HG03139 (cell line): Measurements from ENCODE around the gene ITGA2B.

Source experiments
- ATAC-seq: cut with Tn5 transposase; IDR thresholded peaks from one replicate; pipeline ENCODE4 v1.9.1; 2021; ENCODE audit not compliant: unreplicated experiment

The ITGA2B gene

DNA sequence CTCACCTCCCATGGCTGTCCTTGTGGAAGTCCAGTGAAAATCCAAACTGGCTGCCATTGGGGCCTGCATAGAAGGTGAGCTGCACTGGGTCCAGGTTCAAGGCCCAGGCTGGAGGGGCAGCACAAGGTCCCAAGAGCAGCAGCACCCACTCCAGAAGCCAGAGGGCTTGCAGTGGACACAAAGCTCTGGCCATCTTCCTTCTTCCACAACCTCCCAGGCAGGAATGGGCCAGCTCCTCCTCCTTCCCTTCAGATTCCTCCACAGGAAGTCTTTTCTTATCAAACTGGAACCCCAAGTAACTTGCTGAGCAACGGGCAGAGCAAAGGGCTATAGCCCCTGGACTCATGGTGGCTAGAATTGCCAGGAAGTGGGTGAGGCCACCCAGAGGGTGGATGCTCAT lies at the start of gene ITGA2B:
ITGA2B (minus strand) TSS at position 369 of the 400 bp plus-strand sequence; CDS start at position 193, 176 bp downstream.
- ATAC-seq = no peak

- no peak for ATAC-seq
Measured at GRCh38 chr17:44439168-44439567, 49.7 kb upstream of the ITGA2B start.

DNA sequence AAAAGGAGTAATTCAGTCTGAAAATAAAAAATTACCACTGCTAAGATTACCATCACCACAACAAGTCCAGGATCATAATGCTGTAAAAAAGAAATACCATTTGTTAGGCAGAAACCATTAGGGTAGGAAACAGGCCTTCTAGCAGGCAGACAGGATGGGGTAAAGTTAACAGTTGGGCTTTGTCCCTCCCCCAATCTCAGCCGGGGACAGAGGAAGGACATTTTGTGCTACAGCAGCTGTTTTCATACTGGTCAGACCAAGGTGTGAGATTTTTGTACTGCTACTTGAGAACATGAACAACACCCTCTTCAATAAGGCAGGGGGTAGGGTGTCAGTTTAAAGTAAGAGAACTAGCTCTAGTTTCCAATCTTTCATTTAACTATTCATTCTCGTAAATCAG lies 49.2 kb upstream of the ITGA2B start:
- ATAC-seq = no peak

GRCh38 chr17:44436336-44436735 lies 46.9 kb upstream of the ITGA2B start:
- no peak for ATAC-seq

DNA sequence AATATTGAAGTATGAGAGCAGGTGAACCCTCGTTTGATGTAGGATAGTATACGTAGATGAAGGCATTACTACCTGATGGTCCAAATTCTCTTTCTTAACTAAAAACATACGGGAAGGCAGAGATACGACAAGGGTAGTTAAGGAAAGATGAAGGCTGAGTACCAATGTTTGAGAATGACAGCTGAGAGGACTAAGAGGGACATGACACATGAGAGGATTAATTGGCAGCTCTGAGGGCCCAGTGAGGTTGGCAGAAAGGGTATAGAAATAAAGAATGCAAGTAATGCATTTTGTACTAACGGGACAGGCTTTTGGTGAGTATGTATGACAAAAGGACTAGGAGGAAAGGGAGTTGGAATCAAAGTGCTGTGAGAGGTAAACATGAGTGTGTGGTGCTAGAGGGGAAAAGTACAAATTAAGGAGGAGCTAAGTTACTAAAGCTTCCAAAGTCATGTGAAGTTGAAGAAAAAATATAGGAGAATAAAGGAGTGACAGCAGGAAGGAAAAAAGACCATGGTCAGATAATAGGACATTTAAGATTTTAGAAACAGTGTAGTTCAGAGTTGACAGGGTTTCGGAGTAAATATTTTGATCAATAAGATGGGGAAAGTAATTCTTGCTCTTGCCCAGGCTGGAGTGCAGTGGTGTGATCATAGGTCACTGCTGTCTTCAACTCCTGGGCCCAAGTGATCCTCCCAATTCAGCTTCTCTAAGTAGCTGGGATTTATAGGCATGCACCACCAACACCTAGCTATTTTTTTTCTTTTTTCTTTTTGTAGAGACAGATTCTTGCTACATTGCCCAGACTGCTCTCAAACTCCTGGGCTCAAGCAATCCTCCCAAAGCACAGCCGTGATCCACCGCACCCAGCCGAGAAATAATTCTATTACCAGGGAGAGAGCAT lies 43.1 kb upstream of the ITGA2B start:
- no peak for ATAC-seq

GRCh38 chr17:44424828-44425461 lies 35.5 kb upstream of the ITGA2B start:
- ATAC-seq = no peak

GRCh38 chr17:44417553-44417952 lies 28.1 kb upstream of the ITGA2B start:
- no peak for ATAC-seq

DNA sequence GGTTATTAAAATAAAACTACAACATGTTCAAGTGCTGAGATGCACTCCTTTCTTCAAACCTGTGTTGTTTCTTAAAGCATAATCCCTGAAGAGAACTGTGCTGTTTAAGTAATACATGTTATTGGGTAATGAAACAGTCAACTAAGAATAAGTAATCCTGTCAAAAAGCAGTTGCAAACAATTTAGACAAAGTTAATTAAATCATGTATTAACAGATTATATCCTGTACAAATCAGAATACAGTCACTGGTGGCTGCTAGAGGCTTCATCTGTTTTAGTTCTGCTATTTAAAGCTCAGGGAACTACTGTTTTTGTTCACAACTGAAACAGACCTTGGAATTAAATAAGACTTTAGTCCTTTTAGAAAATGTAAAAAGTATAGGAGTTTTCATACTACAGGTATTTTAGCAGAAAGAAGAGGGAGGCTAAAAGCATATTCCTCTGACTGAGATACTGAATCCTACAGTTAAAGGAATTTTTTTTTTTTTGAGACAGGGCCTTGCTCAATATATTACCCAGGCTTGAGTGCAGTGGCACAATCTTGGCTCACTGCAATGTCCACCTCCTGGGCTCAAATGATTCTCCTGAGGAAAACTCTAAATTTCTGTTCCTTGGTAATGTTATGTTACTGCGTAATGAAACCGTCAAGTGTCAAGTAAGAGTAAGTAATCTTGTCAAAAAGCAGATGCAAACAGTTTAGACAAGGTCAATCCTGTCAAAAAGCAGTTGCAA lies 27.3 kb upstream of the ITGA2B start:
- ATAC-seq = no peak

DNA sequence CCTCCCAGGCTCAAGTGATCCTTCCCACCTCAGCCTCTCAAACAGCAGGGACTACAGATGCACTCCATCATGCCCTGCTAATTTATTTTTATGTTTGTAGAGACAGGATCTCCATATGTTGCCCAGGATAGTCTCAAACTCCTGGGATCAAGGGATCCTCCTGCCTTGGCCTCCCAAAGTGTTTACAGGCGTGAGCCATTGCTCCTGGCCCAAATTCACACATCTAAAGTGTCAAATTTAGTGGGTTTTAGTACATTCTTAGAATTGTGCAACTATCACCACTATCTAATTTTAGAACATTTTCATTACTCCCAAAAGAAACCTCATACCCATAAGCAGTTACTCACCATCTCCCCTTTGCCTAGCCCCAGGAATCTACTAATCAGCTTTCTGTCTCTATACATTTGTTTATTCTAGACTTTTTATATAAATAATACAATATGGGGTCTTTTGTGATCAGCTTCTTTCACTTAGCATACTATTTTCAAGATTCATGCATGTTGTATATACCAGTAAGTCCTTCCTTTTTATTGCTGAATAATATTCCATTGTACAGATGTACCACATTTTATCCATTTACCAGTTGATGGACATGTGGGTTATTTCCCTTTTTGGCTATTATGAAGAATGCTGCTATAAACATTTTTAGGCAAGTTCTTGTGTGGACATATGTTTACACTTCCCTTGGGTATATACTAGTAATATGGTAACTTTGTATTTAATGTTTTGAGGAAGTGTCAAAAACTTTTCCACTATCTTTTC lies 25.1 kb upstream of the ITGA2B start:
- no peak for ATAC-seq

DNA sequence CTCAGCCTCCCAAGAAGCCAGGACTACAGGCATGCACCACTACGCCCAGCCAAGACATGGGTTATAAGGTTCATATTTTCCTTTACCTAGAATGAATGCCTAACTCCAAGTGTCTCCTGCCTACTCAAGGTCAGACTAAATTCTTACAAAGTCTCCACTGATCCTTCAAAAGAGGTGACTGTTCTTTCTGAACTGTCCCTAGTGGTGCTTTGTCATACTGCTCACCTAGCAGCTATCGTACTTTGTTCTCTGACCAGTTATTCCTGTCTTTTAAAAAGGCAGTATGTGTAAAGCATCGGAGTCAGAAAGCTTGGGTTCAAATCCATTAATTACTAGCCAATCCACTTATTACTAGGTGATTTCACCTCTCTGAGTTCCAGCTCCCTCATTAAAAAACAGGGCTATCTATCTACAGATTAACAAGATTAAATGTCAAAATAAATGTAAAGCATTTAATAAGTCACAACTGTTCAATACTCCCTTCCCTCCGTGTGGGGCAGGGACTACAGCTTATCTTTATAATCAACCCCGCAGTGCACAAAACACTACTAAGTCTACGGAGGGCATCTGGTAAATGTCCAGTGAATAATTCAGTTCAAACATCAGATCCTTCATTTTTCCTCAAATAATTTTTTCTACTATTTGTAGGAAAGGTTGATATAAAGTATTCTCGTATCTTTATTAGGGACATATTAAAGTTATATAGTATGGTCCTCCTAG lies 20.0 kb upstream of the ITGA2B start:
- ATAC-seq = no peak

GRCh38 chr17:44408786-44409185 lies 19.3 kb upstream of the ITGA2B start:
- ATAC-seq = no peak

- no peak for ATAC-seq
Measured at GRCh38 chr17:44402564-44403172, 13.2 kb upstream of the ITGA2B start.

GRCh38 chr17:44400226-44400847 lies 10.9 kb upstream of the ITGA2B start:
- no peak for ATAC-seq

- ATAC-seq = no peak
Measured at GRCh38 chr17:44398692-44399691, 9.5 kb upstream of the ITGA2B start.

DNA sequence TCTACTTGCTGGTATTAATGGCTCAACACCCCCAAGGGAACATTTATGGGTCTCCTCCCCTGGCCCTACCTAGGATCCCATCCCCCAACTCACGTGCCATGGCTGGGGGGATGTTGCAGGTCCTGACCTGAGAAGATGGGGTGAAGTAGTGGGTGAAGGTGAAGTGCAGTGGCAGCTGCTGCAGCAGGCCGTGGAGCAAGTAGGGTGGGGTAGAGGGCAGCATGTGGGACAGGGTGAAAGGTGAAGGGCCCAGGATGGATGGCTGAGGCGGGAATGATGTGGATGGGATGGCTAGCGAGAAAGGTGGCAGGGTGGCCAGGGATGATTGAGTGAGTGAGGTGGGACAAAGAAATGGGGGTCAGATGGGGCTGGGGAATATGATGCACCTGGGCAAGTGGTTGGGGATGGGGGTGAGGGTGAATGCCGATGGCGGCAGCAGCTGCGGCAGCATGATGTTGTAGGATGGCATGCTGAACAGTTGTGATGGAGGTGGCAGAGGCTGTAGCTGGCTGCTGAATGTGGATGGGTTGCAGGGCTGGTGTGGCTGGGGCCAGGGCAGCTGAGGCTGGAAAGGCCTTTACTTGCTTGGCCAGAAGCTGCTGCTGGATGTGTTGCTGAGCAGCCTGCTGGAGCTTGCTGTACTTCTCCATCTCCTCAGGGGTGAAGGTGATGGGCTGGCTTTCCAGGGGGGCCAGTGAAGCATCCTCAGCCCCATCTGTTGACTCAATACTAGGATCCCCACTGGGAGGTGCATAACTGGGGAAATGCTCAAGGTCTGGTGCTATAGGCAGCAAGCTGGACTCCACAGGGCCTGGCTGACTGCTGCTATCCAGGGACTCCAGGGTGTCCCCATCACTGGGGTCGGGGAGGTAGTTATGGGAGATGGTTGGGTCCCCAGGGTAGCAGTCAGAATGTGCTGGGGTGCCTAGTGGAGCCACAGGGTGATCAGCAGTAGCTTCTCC lies 8.3 kb upstream of the ITGA2B start:
- no peak for ATAC-seq

- no peak for ATAC-seq
Measured at GRCh38 chr17:44396946-44397345, 7.5 kb upstream of the ITGA2B start.

GRCh38 chr17:44394833-44395232 lies 5.4 kb upstream of the ITGA2B start:
- ATAC-seq = no peak
